GM21528 (cell line): ENCODE measurements around the gene RGS17.
"Not testable (repeated sequence)": the region's sequence is repeated elsewhere in the genome, so short reads cannot be mapped to it uniquely, and the experiment has no call there.

Source experiments
- ATAC-seq: cut with Tn5 transposase; IDR thresholded peaks from one replicate; pipeline ENCODE4 v1.9.1; 2021; ENCODE audit warnings: mild to moderate bottlenecking, moderate library complexity; ENCODE audit not compliant: unreplicated experiment, low FRiP score

The RGS17 gene

DNA sequence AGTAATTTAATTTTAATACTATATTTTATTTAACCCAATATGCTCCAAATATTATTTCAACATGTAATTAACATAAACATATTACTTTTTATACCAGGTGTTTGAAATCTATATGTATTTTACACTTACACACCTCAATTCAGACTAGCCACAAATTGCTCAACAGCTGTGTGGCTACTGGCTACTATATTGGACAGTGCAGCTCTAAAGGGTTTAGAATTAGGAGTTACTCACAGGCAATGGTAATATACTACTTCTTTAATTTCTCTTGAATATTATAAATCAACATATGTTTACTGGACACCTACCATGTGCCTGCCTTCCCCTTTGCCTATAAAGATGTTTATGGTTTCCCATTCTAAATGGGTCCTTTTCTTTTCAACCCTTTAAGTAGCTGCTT lies 130.8 kb downstream of the RGS17 start:
- ATAC-seq, result no peak

GRCh38 chr6:152999538-152999937 lies 131.5 kb downstream of the RGS17 start:
- not testable (repeated sequence) for ATAC-seq

DNA sequence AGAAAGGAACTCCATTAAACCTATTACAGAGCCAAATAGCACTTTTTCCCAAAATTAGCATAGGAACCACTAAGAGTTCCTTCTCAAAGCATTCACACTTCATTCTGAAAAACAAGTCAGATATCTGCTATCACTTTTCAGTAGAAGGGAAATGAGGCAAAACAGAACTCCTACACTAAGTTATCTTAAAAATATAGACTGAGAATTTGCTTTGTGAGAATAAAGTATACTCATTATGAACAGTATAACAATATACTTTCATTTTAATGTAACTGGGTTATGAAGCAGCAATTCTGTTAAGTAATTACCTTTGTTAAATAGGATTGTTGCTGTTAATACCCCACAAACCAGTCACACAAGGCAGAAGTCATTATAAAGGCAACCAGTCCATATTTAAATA lies 137.2 kb downstream of the RGS17 start:
- ATAC-seq, result no peak

GRCh38 chr6:152993431-152993830 lies 137.7 kb downstream of the RGS17 start:
- ATAC-seq, result no peak

- no peak for ATAC-seq
Measured at GRCh38 chr6:152986978-152987377, 144.1 kb downstream of the RGS17 start.

- not testable (repeated sequence) for ATAC-seq
Measured at GRCh38 chr6:152985300-152985699, 145.8 kb downstream of the RGS17 start.

DNA sequence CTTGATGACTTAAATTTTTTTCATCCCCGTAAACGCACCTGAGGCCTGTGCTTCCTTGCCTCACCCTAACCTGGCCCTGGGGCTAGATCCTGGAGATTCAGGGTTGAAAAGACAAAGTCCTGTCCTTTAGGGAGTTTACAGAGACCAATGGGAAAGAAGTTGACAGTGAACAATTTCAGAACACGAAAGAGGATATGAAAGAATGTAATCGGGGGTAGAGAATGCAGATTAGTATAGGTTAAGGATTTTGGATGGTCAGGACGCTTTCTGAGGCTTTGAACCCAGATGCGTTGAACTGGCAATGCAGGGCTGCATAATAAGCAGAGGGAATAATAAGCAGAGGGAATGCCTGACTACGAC lies 146.6 kb downstream of the RGS17 start:
- ATAC-seq, result peak; percentile 29

DNA sequence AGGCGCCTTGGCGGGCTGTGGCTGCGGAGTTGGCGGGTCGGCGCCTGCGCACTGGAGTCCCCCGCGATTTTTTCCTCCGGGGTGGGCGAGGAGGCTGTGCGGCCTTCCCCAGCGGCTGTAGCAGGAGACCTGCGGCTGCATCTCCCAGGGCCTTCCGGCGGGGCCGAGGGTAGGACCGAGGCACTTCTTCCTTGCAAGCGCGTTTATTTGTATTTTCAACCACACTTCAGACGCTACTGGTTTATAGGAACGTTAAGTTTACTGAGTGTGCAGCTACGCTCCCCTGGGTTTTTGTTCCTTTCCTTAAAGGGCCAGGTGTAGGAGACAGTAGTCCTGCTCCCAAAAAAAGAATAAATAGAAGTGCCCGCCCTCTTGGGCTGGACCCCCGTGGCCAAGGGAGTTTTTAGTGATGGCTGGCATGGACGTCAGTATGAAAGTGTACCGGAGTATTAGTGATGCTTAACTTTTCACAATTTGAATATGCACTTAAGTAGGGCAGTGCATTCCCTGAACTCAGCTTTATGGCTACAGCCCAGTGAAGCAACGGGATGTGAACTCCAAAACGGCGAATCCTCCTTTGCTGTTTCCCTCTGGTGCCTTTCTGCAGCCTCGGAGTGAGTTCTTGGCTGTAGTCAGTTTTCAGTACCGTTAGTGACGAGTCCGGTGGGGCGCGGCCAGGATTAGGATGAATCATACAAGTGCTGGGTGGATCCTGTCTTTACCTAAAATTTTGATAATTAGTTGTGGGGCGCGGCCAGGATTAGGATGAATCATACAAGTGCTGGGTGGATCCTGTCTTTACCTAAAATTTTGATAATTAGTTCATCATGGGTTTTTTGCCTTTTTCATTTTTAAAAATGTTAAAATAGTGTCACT lies 147.2 kb downstream of the RGS17 start:
- ATAC-seq, result peak; percentile 20

- ATAC-seq, result peak; percentile 86
Measured at GRCh38 chr6:152982904-152983636, 148.0 kb downstream of the RGS17 start, which contains the start of gene FBXO5. Gene FBXO5 (minus strand): TSS chr6:152983041. CDS start chr6:152982959, 82 bp downstream.

- peak; percentile 5 for ATAC-seq
Measured at GRCh38 chr6:152981989-152982903, 148.8 kb downstream of the RGS17 start.

DNA sequence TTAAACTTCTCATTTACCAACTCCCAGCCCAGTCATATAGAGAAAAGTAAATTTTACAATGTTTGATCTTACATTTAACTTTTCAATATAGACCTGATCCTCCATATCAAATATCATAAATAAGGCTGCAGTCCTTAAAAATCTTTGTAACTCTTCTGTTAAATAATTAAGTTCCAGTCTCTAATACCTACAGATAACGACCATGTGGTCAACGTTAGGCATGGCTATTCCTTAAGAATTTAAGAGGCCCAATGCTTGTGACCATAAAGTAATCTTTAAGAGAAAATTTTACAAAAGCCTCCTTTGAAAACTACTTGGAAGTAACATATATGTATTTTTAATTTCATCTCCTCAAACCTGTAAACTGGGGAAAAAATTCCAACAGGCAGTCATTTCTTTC lies 149.9 kb downstream of the RGS17 start:
- no peak for ATAC-seq

GRCh38 chr6:152980656-152981055 lies 150.4 kb downstream of the RGS17 start:
- ATAC-seq, result no peak

- no peak for ATAC-seq
Measured at GRCh38 chr6:152979116-152979515, 152.0 kb downstream of the RGS17 start.

- no peak for ATAC-seq
Measured at GRCh38 chr6:152978058-152978457, 153.0 kb downstream of the RGS17 start.

DNA sequence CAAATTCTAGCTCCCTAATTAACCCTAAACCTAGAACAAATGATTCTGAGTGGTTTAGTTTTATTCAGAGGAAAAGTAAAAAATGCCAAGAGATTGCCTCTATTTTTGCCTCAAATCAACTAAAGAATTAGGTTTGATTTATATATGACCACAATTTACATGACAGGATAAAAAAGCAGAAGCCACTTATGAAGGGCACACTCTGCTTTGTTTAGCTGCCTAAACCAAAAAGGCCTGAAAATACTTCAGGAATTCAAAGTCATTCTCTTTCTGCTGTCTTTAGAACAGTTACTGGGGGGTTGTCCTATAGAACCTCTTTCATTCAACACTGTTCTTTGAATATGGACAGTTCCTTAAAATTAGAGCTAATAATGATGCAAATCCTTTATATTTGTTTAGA lies 153.5 kb downstream of the RGS17 start:
- ATAC-seq, result no peak

DNA sequence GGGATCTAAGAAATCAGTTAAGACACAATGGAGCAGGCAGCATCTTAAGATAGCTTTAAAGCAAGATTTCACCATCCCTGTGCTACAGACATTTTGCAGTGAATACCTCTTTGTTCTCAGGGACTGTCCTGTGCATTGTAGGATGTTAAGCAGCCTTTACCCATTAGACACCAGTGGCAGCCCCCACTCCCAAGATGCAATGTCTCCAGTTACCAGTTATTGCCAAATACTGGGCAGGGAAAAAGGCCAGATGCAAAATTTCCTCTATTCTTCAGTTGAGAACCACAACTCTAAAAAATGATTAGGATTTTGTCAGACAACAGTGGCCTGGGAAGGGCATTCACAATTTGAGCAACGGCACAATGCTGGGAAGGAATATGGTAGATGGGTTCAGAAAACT lies 154.3 kb downstream of the RGS17 start:
- ATAC-seq, result no peak

DNA sequence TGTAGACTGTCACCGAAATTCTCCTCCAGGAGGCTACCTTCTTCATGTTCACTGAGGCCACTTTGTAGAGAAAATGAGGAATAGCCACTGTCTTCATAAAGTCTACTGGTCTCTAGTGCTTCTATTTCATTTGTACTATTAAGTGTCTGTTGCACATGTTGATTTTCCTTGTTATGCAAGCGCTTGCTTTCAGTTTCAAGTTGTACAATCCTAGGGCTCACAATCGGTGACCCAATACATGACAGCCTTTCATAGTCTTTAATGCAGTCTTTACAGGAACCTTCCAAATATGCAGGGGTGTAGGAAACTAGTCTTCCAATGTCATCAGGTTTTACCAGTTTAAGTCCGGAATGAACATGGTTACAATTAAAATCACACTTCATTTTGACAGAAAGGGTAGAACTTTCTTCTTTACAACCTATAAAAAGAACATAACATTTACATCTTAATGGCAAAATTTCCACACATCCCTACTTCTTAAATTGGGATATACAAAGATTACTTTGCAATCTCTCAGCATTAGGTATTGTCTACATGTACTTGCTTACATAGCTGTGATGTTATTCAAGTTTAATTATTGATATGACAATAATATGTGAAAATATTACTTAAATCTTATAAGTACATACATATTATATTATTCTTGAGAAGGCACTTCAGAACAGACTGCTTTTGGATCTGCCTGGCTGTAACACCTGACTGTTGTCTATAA lies 155.7 kb downstream of the RGS17 start:
- ATAC-seq, result no peak

- no peak for ATAC-seq
Measured at GRCh38 chr6:152973916-152974315, 157.2 kb downstream of the RGS17 start.

DNA sequence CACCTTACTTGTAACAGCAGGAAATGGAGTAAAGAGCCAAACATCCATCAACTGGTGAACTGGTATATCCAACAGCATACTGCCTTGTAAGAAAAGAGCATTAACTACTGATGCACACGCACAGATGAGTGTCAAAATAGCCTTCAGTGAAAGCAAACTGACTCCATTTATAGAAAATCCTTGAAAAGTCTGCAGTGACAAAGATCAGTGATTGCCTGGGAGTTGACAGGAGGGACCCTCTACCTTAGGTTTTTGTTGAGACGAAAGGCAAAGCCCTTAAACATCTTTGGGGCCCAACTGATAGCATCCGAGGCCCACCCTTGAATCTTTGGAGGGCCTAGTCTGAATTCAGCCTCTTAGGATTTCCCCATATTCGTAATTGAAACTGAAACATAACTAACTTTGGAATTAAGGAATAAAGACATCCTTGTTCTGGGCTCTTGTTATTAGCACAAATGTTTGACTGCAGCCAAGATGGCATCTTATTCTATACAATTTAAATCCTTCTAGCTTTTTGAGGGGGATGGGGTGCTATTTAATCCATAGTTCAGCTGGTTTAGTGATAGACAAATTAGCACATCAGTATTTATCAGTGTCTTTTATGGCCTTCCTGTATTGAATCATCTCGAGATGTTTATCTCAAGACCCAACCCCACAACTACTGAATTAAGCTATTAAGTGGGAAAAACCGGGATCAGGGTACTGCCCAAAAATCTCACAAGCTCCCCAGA lies 161.2 kb downstream of the RGS17 start:
- no peak for ATAC-seq
